MM.1S (cell line): ENCODE results near the gene ADAMTS6.

Source experiments
- DNase-seq: peaks from one replicate; pipeline ENCODE4 v3.0.0-alpha.2; 2015
- H2AFZ ChIP-seq: fragments of 300-600 bp; sonication (generic); 2 replicates; pipeline ENCODE4 v1.6.0; 2016; ENCODE audit warnings: antibody characterized with exemption, low read length
- H3F3A ChIP-seq: fragments of 300-600 bp; sonication (generic); 2 replicates; pipeline ENCODE4 v1.6.1; 2016; ENCODE audit warnings: mild to moderate bottlenecking, antibody characterized with exemption, low read length, moderate library complexity, mixed read lengths; ENCODE audit not compliant: insufficient read depth
- H3K27ac ChIP-seq: fragments of 300-600 bp; sonication (generic); 2 replicates; pipeline ENCODE4 v1.5.1; 2016; ENCODE audit warnings: mild to moderate bottlenecking, low read length
- H3K27me3 ChIP-seq: fragments of 300-600 bp; sonication (generic); replicated peaks from 2 replicates; pipeline ENCODE4 v1.6.0; 2016; ENCODE audit warnings: low read length; ENCODE audit not compliant: insufficient read depth
- H3K36me3 ChIP-seq: fragments of 300-600 bp; sonication (generic); replicated peaks from 2 replicates; pipeline ENCODE4 v1.6.1; 2016; ENCODE audit warnings: mild to moderate bottlenecking, low read length, mixed read lengths; ENCODE audit not compliant: insufficient read depth
- H3K4me1 ChIP-seq: fragments of 300-600 bp; sonication (generic); 2 replicates; pipeline ENCODE4 v1.6.1; 2016; ENCODE audit warnings: low read length, mixed read lengths
- H3K4me2 ChIP-seq: fragments of 300-600 bp; sonication (generic); 2 replicates; pipeline ENCODE4 v1.6.0; 2016; ENCODE audit warnings: low read depth, low read length
- H3K4me3 ChIP-seq: fragments of 300-600 bp; sonication (generic); 2 replicates; pipeline ENCODE4 v1.5.1; 2016; ENCODE audit warnings: low read length, mixed read lengths
- H3K79me2 ChIP-seq: fragments of 300-600 bp; sonication (generic); 2 replicates; pipeline ENCODE4 v1.6.1; 2016; ENCODE audit warnings: mixed run types, low read length, mixed read lengths
- H3K9ac ChIP-seq: fragments of 300-600 bp; sonication (generic); 2 replicates; pipeline ENCODE4 v1.6.1; 2016; ENCODE audit warnings: low read length, mixed read lengths
- H3K9me2 ChIP-seq: fragments of 300-600 bp; sonication (generic); replicated peaks from 2 replicates; pipeline ENCODE4 v1.6.1; 2016; ENCODE audit warnings: mild to moderate bottlenecking, low read length, mixed read lengths; ENCODE audit not compliant: insufficient read depth
- H3K9me3 ChIP-seq: fragments of 300-600 bp; sonication (generic); replicated peaks from 2 replicates; pipeline ENCODE4 v1.6.1; 2016; ENCODE audit warnings: mild to moderate bottlenecking, low read length, mixed read lengths; ENCODE audit not compliant: insufficient read depth
- H4K20me1 ChIP-seq: fragments of 300-600 bp; sonication (generic); 2 replicates; pipeline ENCODE4 v1.6.1; 2016; ENCODE audit warnings: mild to moderate bottlenecking, low read length, moderate library complexity, mixed read lengths; ENCODE audit not compliant: insufficient read depth
- CTCF ChIP-seq: fragments of 300-600 bp; sonication (generic); IDR thresholded peaks from 2 replicates; pipeline ENCODE4 v1.5.1; 2016; ENCODE audit warnings: antibody characterized with exemption, low read length, mixed read lengths
- EZH2 ChIP-seq: fragments of 300-600 bp; sonication (generic); optimal IDR thresholded peaks from 2 replicates; pipeline ENCODE3; 2017; ENCODE audit warnings: low read depth, mild to moderate bottlenecking, antibody characterized with exemption, low read length, mixed read lengths
- EZH2phosphoT487 ChIP-seq: fragments of 300-600 bp; sonication (generic); IDR thresholded peaks from 2 replicates; pipeline ENCODE4 v1.6.1; 2018; ENCODE audit warnings: antibody characterized with exemption, low read length

The ADAMTS6 gene

GRCh38 chr5:65292196-65292595 lies 189.5 kb downstream of the ADAMTS6 start:
- H3K9me2 ChIP-seq = no peaks in the 10 kb centered on the region
- TF ChIP-seq CTCF (no peak), EZH2phosphoT487 (no peak), EZH2 (no peak)
- no peaks in the 10 kb centered on the region for H3K9me3 ChIP-seq
- H4K20me1 ChIP-seq = no peaks in the 10 kb centered on the region
- H3K27ac ChIP-seq = no peak overlapping the region
- H3K4me2 ChIP-seq = no peak overlapping the region
- DNase-seq = no peak
- H3K36me3 ChIP-seq = no peaks in the 10 kb centered on the region
- H3K4me1 ChIP-seq = no peaks in the 10 kb centered on the region
- H3K4me3 ChIP-seq = no peak overlapping the region
- no peak overlapping the region for H3K9ac ChIP-seq
- H3K27me3 ChIP-seq = no peaks in the 10 kb centered on the region
- H3K79me2 ChIP-seq = no peaks in the 10 kb centered on the region
- H2AFZ ChIP-seq = no peak overlapping the region
- no peaks in the 10 kb centered on the region for H3F3A ChIP-seq

- Histone ChIP-seq H3K36me3 (no peaks in the 10 kb centered on the region), H3K79me2 (no peaks in the 10 kb centered on the region), H3K27ac (no peak overlapping the region), H3K4me3 (no peak overlapping the region), H3K27me3 (no peaks in the 10 kb centered on the region), H4K20me1 (no peaks in the 10 kb centered on the region), H3K4me2 (no peak overlapping the region), H3K9me3 (no peaks in the 10 kb centered on the region), H3K9ac (no peak overlapping the region), H3K9me2 (no peaks in the 10 kb centered on the region), H3F3A (no peaks in the 10 kb centered on the region), H2AFZ (no peak overlapping the region), H3K4me1 (no peaks in the 10 kb centered on the region)
- TF ChIP-seq EZH2 (no peak), EZH2phosphoT487 (no peak), CTCF (no peak)
- no peak for DNase-seq
These were observed 191.0 kb downstream of the ADAMTS6 start for GRCh38 chr5:65290677-65291076.

- Histone ChIP-seq H3K9me2 (no peaks in the 10 kb centered on the region), H3K27ac (no peak overlapping the region), H3K4me2 (no peak overlapping the region), H4K20me1 (no peaks in the 10 kb centered on the region), H3K9me3 (no peaks in the 10 kb centered on the region), H3K79me2 (no peaks in the 10 kb centered on the region), H2AFZ (no peak overlapping the region), H3K36me3 (no peaks in the 10 kb centered on the region), H3F3A (no peaks in the 10 kb centered on the region), H3K27me3 (no peaks in the 10 kb centered on the region), H3K4me1 (no peaks in the 10 kb centered on the region), H3K9ac (no peak overlapping the region), H3K4me3 (no peak overlapping the region)
- TF ChIP-seq EZH2 = no peak
- no peak for TF ChIP-seq CTCF
- TF ChIP-seq EZH2phosphoT487 = no peak
- no peak for DNase-seq
These were observed 193.1 kb downstream of the ADAMTS6 start for GRCh38 chr5:65288657-65289056.
